GM21576 (cell line): ENCODE results near the gene ERC2.

ENCODE experiments used
- ATAC-seq: cut with Tn5 transposase; IDR thresholded peaks from one replicate; pipeline ENCODE4 v1.9.1; 2021; ENCODE audit warnings: mild to moderate bottlenecking, moderate library complexity; ENCODE audit not compliant: unreplicated experiment

ERC2 gene

DNA sequence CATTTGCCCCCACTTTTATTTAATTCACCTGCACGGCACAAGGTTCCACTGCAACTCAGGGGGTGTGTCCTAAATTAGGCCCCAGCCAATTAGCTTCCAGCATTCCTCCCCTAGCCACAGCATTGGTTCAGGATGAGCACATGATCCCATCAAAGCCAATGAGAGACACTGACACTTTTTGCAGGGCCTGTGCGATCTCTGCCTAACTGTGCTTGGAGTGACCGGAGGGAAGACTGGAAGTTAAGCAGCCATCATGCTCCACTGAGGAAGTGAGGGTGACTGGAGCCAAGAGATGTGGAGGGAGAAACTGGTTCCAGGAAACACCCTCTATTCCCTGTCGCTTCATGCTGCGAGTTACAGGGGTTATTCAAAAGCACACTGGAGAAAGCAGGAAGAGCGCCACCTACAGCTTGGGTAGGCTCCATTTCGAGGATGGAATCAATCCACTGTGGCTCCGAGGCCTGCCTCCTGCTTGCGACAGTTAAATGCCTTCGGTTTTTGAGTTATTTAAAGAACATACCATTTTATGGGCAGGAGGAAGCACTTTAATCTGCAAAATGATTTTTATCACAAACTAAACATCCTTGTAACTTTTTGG, 858.9 kb downstream of the ERC2 start:
- no peak for ATAC-seq

DNA sequence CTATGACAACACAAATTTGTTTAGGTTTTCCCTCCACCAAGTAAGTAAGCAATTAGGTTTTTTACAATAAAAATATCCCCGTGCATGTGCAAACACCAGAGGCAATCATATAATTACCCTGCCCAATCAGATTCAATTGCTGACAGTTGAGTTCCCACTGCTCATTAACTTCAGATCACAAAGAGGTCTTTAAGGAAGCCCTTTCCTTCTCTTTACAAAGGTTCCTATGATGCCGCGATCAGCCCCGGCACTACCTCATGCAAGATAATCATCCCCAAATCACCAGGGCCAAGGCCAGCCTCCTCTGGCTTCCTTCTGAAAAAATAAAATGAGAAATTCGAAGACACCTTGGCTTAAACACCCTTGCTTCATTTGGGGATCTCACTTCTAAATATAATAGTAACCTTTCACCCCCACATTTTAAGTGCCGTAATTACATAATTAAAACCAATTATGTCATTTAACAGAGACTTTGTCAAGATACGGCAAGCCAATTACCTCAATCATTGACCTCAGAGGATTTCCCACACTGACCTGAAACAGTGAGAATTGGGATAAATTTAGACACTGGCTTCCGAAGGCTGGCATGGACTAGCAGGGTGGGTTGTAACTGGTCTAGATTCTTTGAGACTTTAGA, 859.8 kb downstream of the ERC2 start:
- ATAC-seq: no peak

DNA sequence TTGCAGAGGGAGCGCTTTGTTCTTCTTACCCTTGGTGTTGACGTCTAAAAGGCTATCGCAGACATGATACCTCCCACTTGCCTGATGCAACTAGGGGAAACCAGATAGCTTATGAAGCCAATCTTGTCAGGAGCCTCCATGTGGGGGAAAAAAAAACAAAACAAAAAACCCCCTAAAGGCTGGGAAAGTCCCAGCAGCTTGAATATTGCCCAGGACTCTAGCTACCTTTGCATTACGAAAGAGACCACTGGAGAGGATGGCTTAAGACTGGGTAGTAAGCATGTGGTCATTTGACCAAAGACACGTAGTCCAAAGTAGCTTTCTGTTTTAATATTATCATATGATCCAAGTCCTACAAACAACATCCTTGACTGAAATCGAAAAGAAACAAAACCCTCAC, 860.4 kb downstream of the ERC2 start:
- peak; percentile 83 for ATAC-seq

DNA sequence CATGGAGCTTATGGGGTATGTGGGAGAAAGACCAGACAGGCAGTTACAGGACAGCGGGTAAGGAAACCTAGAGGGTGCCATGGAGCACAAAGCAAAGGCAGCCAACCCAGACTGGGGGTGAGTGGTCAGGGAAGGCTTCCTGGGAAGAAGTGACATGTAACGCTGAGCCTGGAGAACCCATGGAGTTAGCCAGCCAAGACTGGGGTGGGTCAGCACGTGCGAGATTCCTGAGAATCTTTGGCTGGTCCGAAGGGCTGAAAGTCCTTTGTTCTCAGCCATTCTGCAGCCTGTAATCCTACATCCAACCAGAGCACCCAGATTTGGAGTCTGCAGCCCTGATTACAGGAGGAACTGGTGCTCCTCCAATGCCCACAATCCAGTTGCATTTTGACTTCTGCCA, 861.1 kb downstream of the ERC2 start:
- no peak for ATAC-seq

DNA sequence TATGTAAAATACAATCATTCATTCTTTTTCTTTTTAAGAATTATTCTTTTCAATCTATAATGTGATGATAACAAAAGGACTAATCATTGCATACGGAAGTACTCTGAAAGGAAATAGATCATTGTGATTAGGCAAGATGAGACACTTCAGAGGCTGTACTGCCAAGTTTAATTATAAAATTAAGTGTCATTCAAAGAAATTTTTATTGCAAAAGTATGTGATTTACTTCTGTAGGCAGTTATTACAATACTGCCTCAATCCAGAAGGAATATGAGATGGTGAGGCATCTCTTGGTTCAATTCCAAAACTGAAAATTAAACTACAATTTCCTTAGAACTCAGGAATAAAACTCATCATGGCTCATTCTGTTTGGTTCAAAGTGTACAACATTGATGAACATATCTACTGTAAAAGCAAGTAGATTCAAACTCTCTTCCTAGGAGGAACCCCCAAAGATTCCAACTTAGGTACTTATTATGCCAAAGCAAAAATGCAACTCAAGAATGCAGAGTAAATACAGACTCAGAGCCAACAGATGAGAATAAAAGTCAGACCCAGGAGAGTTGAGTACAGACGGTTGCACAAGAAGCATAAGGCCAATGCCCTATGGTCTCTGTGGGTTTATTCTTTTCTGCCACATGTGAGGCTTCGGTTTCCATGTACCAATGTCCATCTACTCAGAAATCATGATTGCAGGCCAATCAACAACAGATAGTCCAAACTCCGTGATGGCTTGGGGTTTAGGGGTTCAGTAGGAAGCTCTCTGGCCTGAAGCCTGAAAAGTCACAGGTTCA, 862.6 kb downstream of the ERC2 start:
- ATAC-seq: no peak

DNA sequence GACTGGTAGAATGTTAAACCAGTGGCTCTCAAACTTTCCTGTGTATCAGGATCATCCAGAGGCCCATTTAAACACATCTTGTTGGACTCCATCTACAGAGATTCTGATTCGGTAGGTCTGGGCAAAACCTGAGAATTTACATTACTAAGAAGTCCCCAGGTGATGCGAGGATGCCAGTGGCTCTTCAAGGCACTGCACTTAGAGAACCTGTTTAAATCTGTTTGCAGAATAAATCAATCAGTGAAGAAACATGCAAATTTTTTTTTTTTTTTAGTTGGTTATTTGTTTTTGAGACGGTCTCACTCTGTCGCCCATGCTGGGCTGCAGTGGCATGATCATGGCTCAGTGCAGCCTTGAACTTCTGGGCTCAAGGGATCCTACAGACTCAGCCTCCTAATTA, 863.4 kb downstream of the ERC2 start:
- ATAC-seq: no peak

DNA sequence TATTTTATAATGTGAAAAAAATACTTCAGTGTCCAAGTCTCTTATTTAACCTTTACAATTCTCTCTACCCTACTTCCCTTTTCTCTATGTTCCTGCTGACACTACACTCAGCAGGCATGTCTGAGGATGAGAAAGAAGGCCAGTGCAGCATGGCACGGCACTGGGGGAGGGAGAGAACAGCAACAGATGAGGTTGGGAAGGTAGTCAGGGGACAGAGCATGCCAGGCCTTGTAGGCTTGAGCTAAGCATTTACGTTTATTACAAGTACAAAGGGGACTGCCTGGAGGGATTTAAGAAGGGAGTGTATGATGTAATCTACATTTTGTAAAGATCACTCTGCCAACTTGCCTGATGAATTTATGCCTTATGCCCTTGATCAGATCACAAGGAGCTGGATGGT, 863.9 kb downstream of the ERC2 start:
- ATAC-seq: no peak

DNA sequence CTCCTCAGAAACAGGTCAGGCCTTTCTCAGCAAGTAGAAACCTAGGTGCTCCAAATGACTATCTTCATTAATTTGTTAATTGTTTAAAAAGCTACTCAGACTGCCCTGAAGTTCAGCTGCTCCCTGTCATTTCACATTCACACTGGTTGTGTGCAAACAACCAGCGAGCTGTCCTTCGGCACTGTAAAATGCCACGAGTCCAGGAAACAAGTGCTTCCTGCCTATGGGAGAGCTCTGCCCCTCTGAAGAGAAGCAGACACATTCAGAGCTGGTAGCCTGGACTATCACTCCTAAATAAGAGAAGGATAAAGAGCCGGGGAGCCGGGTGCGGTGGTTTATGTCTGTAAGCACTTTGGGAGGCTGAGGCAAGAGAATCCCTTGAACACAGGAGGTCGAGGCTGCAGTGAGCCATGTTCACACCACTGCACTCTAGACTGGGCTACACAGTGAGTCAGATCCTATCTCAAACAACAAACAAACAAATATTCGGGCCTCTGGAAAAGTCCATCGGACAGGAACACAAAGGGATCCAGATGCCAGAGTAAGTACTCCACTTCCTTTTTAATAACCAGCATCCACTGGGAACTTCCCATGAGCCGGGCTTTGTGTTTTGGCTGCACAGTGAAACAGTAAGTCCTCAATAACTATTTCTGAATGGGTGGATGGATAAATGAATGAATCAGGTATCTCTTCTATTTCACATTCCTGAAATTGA, 866.7 kb downstream of the ERC2 start:
- ATAC-seq: no peak

DNA sequence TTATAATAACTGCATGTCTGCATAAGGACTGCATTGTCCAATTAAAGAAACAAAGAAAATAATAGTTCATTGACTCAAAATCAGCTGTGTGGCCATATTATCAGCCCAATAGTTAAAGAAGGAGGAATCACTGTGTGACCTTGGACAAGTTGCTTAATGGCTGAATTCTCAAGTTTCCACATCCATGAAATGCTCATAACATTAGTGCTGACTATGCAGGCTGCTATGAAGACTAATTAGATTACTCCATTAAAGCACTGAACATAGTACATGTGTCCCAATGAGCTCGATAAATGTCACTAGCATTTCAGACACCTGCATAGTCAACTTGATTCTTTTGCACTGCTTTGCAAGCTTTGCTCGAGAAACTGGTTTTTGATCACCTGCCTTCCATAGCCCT, 870.0 kb downstream of the ERC2 start:
- no peak for ATAC-seq

DNA sequence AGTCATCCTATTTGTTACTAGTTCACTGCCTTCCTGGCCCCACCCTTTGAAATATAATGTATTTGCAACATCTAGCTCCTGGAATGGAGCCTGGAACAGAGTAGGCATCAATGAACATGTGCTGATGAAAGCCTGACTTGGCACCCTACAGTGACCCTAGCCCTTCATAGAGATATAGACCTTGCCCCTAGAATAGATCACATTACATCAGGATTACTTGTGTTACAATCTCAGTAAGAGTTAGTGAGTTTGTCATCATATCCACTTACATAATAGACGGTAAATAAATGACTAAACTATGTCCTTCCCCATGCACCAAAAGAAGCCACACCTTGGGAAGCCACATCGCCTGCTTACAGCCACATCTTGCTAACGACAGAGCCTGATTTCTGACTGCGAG, 870.6 kb downstream of the ERC2 start:
- no peak for ATAC-seq

DNA sequence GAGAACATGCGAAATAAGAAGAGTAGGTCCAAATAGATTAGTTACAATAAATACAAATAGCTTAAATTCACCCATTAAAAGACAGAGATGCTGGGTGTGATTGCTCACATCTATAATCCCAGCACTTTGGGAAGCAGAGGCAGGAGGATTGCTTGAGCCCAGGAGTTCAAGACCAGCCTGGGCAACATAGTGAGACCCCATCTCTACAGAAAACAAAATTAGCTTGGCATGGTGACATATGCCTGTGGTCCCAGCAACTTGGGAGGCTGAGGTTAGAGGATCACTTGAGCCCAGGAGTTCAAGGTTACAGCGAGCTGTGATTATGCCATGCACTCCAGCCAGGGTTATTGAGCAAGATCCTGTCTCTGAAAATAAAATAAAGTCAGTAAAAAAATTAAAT, 872.1 kb downstream of the ERC2 start:
- ATAC-seq: no peak

DNA sequence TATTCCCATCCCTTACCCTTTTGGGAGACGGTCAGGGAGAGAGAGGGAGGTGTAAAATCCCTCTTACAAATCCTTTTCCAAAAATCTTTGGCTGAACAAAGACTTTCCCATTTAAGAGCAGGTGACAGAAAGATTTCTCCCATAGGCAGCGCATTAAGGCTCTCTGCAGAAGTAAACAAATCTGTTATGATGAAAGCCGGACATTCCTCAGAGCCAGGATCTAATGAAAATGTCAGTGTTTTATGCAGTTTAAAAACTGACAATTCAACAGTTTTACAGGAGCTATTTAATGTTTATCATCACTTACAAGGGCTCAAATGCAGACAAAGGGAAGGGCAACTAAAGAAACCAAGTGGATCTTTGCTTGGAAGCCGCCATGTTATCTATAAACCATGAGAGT, 872.8 kb downstream of the ERC2 start:
- ATAC-seq: no peak

DNA sequence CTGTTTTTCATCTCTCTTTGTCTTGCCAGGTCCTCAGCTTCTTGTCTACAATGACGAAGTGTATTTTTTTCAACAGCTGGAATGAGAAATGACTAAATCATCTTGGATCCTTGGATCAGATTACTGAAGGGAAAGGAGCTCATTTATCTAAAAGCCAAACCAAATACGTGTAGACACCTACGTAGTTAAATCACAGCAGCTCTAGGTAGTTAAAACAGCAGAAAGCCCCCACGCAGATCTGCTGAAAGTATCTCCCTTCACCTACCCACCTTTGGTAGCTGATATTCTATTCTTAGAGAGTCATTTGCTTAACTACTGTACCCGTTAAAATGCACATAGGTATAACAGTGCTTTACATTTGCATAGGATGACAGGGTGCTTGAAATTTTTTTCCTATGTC, 875.7 kb downstream of the ERC2 start:
- ATAC-seq: no peak

DNA sequence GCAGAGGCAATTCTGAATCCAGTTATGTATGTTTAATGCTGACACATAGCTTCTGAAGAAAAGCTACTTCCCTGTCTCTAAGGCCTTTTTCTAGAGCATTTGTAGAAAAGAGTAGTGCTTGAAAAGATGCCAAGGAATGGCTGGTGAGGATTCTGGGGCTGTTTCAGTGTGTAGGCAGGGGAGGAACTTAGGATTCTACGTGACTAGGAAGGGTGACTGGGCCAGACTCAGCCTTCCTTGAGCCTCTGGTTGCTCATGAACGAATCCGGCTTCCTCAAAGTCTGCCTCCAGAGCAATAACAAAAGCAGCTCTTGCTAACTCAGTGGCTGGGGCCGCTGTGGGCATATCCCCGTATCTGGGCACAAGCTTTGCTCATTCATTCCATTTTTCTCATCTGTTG, 876.4 kb downstream of the ERC2 start:
- no peak for ATAC-seq

DNA sequence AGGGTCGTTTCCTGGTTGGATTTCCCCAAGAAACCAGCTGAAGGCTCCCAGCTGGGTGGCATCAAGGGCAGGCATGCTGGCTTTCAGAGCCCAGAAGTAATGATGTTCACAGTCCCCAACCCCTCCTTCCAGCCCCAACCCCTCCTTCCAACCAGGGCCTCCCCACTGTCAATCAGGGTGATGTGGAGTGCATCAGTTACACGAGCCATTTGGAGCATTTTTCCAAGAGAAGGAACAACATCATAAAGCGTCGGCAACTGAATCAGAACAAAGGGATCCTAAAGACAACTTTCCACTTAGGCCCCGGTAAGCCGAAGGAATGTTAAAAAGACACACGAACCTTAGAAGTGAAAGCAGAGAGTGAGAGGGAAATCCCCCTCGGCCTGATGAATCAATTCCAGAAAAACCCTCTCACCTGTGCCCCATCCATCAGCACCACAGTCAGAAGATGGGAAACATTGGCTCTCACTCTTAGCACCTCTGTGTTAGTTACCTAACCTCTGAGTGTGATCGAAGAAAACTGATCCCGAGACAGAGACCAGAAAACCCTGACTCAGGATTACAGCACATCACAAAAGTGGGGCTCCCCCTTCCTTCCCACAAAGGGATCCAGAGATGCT, 880.0 kb downstream of the ERC2 start:
- no peak for ATAC-seq

DNA sequence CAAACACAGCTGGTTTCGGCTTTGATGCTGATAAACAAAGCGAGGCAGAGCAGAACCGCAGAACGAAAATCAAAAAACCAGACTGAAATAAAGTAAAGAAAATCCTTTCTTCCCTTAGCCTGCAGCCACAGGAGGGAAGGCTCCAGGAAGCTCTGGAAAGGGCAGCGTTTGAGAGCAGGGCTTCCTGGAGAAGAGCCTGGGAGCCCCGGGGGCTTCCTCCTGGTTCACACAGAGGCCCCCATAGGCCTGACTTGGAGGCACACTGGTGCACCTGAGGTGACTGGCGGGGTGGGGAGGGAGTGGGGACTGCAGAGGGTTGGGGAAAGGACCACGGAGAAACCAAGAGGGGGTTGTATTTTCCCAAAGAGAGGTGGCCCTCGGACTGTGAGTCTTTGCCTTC, 882.4 kb downstream of the ERC2 start:
- ATAC-seq: no peak

DNA sequence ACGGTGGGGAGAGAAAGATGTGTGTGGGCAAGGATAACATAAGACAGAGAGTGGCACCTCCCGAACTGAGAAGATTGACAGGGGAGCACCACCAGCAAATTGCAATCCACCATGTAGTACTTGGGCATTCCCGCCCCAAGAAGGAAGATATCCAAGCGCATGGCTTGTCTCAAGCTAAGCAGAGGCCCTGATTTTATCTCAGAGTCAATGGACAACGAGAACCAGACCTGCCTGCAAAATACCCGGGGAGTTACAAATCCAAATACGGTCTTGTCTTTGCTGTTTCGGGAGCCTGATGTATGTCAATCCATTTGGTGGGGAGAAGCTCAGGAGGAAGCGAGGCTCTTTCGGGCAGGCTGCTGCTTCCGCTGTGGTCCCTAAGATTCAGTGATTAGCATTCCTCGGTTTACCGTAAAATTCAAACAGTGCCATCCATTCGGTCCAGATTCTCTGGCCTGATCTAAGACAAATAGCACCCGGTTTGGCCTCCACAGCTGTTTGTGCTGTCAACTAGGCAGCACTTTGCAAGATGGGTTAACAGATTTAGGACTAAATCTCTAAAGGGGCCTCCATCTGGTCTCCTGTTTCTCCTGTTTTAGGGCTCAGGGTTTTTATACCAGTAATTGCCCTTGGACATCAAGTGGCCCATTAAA, 883.4 kb downstream of the ERC2 start:
- no peak for ATAC-seq

DNA sequence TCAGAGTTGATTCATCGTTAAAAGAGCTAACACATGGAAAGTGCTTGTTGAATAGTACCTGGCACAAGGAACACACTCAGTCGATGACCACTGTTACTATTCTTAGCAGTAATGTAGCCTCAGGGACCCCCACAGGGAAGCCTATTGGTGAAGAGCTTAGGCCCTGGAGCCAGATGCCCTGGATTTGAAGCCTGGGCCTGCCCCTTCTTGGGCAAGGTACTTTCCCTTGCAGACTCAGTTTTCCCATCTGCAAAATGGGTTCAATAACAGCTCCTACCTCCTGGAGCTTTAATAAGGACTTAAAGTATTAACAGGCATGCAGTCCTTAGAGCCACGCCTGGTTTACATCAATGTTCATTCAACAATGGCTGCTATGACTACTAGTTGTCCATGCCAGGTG, 884.2 kb downstream of the ERC2 start:
- ATAC-seq: no peak

DNA sequence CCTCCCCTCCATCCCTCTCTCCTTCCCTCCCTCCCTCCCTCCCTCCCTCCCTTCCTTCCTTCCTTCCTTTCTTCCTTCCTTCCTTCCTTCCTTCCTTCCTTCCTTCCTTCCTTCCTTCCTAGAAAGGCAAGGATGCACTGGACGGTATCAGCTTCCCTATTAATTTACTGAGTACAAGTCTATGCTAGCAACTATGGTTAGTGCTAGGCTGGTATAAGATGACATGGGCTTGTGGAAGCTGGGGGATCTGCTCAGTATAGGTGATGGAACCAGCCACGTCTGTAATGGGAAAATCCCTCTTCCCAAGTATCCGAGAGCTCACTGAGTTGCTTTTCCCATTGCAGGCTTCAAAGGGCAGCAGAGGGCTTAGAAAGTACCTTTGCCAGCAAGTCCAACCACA, 884.8 kb downstream of the ERC2 start:
- ATAC-seq: no peak

DNA sequence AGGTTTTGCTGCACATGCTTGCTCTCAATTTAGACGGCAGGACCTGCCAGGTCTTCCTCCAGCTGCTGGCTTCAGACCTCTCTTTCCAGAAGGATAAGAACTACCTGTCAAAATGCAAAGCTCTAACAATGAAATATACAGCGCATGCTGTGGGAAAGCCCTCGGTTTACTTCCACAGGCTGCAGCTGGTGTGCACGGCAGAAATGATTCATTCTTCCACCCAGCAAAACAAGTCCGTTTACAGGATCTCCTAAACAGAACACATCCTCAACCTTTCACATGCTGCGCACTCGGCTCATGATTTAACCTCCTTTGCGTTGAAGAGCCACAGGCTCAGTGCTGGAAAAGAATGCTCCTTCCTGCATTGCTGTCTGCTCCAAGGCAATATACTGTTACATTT, 888.8 kb downstream of the ERC2 start:
- no peak for ATAC-seq
